Measurements from ENCODE around the gene FAM241A.
A peak's percentile ranks its signal among the peaks of the same experiment; 100 is the strongest.
"Not testable (repeated sequence)": the region's sequence is repeated elsewhere in the genome, so short reads cannot be mapped to it uniquely, and the experiment has no call there.

Gene FAM241A

GRCh38 chr4:112138538-112138937 lies 6.7 kb upstream of the FAM241A start:
- no peak for DNase-seq (ENCODE audit: low read depth)

GRCh38 chr4:112140536-112140935 lies 4.7 kb upstream of the FAM241A start:
- DNase-seq (ENCODE audit: low read depth): no peak

DNA sequence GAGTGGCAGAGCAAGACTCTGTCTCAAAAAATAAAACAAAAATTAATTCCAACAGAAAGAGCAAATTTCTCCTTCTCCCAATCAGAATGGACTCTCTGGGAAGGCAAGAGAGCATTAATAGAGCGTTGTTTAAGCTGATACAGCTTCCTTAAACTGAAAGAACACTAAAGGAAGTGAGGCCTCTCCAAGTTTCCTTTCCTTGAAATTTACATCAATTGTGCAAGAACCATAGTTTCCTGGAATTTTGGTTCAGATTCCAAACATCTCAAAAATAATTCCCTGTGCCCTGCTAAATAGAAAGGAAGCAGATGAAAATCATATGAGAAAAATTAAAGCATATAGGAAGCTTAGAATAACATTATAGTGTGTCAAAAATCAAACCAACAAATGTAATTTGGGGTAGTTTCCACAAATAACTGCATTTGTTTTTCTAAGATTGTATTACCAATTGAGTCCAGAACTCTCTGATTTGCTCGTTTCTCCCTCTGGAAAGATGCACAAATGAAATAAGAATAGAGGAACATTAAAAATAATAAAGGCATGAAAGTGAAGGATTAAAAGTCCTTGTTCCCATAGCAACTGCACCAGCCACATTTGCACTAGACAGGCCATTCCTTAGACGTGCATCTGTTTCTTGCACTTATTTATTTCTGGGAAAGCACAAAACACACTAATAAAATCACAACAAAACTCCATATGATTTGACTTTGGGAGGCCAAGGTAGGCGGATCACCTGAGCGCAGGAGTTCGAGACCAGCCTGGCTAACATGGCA lies 3.7 kb upstream of the FAM241A start:
- no peak for DNase-seq (ENCODE audit: low read depth)

GRCh38 chr4:112142182-112142581 lies 3.1 kb upstream of the FAM241A start:
- DNase-seq (ENCODE audit: low read depth): no peak

DNA sequence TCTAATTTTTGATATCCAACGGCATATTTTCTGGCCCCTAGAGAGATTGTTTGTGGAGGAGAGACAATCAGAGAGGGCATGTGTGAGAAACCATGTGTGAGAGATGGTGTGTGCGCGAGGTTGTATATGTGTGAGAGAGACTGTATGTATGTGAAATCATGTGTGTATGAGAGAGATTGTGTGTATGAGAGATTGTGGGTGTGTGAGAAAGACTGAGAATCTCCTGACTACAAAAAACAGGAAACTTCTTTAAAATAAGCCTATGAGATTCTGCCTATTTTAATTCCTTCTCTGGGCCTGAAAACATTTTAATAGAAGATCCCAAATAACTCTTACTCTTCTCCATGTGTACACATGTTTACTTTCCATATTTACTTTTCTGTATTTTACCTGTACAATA lies 1.5 kb upstream of the FAM241A start:
- no peak for DNase-seq (ENCODE audit: low read depth)

GRCh38 chr4:112144546-112145325 lies 518 bp upstream of the FAM241A start:
- DNase-seq (ENCODE audit: low read depth): no peak

DNA sequence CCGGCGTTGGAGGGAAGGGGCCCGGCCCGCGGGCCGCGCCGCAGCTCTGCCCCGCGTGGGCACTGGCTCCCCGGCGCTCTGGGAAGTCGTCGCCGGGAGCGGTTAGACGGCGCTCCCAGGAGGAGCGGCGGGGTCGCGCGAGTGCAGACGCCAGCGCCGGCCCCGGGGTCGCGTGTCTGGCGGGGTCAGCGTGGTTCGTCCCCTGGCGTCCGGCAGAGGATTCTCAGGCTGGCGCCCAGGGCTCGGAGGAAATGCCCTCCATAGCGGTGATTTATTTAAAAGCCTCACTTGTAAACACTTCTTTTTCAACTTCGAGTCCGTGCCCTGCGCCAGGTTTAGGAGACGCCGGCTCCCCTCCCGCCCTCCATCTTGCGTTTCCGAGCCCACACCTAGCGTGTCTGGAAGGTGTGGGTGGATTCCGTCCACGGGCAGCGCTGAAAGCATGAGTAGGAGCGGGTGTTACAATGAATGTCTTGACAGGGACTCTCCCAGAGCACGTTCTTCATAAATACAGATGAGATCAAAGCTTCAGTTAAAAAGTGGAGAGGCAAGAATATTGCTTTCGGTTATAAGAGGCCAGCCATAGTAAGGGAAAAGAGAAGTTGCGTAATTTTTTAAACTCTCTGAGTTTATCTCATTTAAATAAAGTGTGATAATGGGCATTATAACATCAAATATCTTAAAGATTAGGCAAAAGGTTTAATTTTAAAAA lies 692 bp downstream of the FAM241A start:
- no peak for DNase-seq (ENCODE audit: low read depth)

GRCh38 chr4:112146502-112146813 lies 1.2 kb downstream of the FAM241A start:
- no peak for DNase-seq (ENCODE audit: low read depth)

GRCh38 chr4:112147697-112148096 lies 2.4 kb downstream of the FAM241A start:
- no peak for DNase-seq (ENCODE audit: low read depth)

DNA sequence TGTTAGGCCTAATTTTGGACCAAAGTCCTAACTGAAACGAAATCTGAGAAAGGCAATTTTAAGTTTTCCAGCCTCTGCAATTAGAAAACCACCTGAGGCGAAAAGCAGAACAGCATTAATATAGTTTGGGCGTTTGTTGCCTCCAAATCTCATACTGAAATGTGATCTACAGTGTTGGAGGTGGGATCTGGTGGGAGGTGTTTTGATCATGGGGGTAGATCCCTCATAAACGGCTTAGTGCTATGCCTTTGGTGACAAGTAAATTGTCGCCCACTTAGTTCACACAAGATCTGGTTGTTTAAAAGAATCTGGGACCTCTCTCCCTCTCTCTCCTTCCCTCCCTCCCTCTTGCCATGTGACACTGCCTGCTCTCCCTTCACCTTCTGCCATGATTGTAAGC lies 5.7 kb downstream of the FAM241A start:
- no peak for DNase-seq (ENCODE audit: low read depth)

- no peak for DNase-seq (ENCODE audit: low read depth)
Measured at GRCh38 chr4:112152521-112152920, 7.3 kb downstream of the FAM241A start.

- peak; percentile 49 for DNase-seq (ENCODE audit: low read depth)
Measured at GRCh38 chr4:112153211-112153791, 8.0 kb downstream of the FAM241A start.

GRCh38 chr4:112156112-112156511 lies 10.9 kb downstream of the FAM241A start:
- DNase-seq (ENCODE audit: low read depth): no peak

- no peak for DNase-seq (ENCODE audit: low read depth)
Measured at GRCh38 chr4:112156553-112156952, 11.3 kb downstream of the FAM241A start.

DNA sequence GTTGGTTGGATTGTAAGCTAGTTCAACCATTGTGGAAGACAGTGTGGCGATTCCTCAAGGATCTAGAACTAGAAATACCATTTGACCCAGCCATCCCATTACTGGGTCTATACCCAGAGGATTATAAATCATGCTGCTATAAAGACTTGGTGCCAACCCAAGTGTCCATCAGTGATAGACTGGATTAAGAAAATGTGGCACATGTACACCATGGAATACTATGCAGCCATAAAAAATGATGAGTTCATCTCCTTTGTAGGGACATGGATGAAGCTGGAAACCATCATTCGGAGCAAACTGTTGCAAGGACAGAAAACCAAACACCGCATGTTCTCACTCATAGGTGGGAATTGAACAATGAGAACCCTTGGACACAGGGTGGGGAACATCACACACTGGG lies 18.5 kb downstream of the FAM241A start:
- DNase-seq (ENCODE audit: low read depth): not testable (repeated sequence)

- no peak for DNase-seq (ENCODE audit: low read depth)
Measured at GRCh38 chr4:112167794-112168193, 22.5 kb downstream of the FAM241A start.

DNA sequence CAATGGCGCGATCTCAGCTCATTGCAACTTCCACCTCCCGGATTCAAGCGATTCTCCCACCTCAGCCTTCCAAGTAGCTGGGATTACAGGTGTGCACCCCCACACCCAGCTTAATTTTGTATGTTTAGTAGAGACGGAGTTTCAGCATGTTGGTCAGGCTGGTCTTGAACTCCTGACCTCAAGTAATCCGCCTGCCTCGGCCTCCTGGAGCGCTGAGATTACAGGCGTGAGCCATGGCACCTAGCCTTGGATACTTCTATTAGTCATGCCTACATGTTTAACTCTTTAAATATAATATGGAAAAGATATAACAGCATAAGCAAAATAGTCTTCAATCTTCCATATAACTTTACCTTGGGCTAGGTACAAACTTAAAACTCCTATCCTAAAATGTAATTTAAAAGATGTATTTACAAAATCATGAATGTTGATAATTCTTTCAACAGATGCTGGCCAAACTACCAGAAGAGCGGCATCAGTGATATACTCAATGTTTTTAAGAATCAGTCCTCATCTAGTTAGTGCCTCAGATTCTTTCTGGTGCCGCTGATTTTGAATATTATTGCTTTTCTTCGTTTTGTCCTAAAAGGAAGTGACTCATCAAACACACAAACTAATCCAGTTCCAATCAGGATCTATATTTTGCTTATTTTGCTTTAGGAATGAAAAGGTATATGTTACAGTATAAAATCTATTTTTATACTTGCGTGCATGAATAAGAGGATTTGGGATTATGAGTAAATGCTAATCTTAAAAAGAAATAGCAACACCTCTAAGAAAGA lies 23.7 kb downstream of the FAM241A start:
- no peak for DNase-seq (ENCODE audit: low read depth)

- no peak for DNase-seq (ENCODE audit: low read depth)
Measured at GRCh38 chr4:112170451-112170993, 25.3 kb downstream of the FAM241A start.

DNA sequence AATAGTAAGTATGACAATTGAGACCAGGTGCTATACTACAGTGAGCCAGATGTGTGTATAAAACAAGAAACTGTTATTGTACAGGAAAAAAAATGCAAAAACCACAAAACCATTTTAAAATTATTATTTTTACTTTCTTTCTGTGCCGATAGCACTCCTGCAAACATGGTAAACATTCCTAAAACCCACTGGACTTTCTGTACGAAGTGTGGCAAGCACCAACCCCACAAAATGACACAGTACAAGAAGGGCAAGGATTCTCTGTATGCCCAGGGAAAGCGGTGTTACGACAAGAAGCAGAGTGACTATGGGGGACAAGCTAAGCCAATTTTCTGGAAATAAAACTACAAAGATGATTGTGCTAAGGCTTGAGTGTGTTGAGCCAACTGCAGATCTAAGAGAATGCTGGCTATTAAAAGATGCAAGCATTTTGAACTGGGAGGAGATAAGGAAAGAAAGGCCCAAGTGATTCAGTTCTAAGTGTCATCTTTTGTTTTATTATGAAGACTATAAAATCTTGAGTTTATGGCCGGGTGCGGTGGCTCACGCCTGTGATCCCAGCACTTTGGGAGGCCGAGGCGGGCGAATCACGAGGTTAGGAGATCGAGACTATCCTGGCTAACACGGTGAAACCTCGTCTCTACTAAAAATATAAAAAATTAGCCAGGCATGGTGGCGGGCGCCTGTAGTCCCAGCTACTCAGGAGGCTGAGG lies 26.0 kb downstream of the FAM241A start:
- DNase-seq (ENCODE audit: low read depth): not testable (repeated sequence)

DNA sequence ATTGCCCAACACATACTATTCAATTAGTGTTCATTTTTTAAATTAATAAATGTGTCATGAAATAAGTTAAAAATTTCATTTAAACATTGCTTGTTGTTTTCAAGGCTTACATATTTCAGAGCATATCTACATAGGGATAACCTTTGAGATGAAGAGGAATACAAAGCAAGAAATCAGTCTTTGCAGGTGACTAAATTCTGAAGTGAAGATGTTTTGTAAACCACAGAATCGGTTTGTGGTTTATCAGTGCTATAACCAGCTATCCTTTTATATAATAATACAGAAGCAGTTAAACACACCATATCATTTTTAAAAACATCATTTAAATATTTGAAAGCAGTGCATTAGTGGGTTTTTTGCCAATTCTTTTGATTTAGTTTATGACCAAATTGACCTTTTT lies 26.9 kb downstream of the FAM241A start:
- no peak for DNase-seq (ENCODE audit: low read depth)
